WTC11 (cell line): ENCODE measurements around the gene SYTL2. TPM values are rescaled to one million over a fixed set of nuclear protein-coding genes. Genes with fewer than 3 reads are reported as not detected.

Experiments
- ATAC-seq: fragments of 200-7000 bp; cut with Tn5 transposase; 2 replicates; pipeline ENCODE4 v1.10.0; 2021; ENCODE audit warnings: mild to moderate bottlenecking, moderate library complexity
- Bru-seq: library from RNA; stranded (reverse); fragments of 400-500 nt; gene quantifications from one replicate; lab custom pipeline; 2021; lab: Mats Ljungman, UMichigan
- CTCF ChIA-PET: fragments of 300-600 bp; sonication (Branson Sonifier 250); formaldehyde crosslinking; loops from one replicate; lab custom pipeline; 2021; ENCODE audit warnings: antibody characterized with exemption; lab: Charles Lee
- POLR2A ChIA-PET: fragments of 350-600 bp; sonication (Branson Sonifier 250); formaldehyde crosslinking; loops from one replicate; lab custom pipeline; 2021; ENCODE audit warnings: antibody characterized with exemption; lab: Charles Lee
- DNase-seq: peaks from one replicate; pipeline ENCODE4 v3.0.0; 2021; ENCODE audit warnings: low spot score
- H3K27ac Mint-ChIP-seq: 2 replicates; pipeline ENCODE4 v1.8.0; 2021; ENCODE audit warnings: mixed read lengths
- H3K27me3 Mint-ChIP-seq: 2 replicates; pipeline ENCODE4 v1.8.0; 2021; ENCODE audit warnings: low read depth, mild to moderate bottlenecking, moderate library complexity, mixed read lengths
- H3K36me3 Mint-ChIP-seq: 2 replicates; pipeline ENCODE4 v1.8.0; 2021; ENCODE audit warnings: mixed read lengths
- H3K4me1 Mint-ChIP-seq: 2 replicates; pipeline ENCODE4 v1.8.0; 2022; ENCODE audit warnings: mixed read lengths
- H3K4me3 Mint-ChIP-seq: 2 replicates; pipeline ENCODE4 v1.8.0; 2021; ENCODE audit warnings: mild to moderate bottlenecking, moderate library complexity, mixed read lengths
- H3K9me3 Mint-ChIP-seq: 2 replicates; pipeline ENCODE4 v1.8.0; 2021; ENCODE audit warnings: mixed read lengths
- ETV6 ChIP-seq: sonication (generic); formaldehyde crosslinking; IDR thresholded peaks from 2 replicates; pipeline ENCODE4 v1.8.1; 2022; ENCODE audit warnings: mild to moderate bottlenecking, missing genetic modification reagents
- FOXK1 ChIP-seq: sonication (generic); formaldehyde crosslinking; IDR thresholded peaks from 2 replicates; pipeline ENCODE4 v1.8.0; 2022; ENCODE audit warnings: mild to moderate bottlenecking, moderate library complexity, missing genetic modification reagents
- FOXP1 ChIP-seq: sonication (generic); formaldehyde crosslinking; IDR thresholded peaks from 2 replicates; pipeline ENCODE4 v1.8.0; 2022; ENCODE audit warnings: missing genetic modification reagents, mild to moderate bottlenecking, moderate library complexity, borderline replicate concordance
- GABPB1 ChIP-seq: sonication (generic); formaldehyde crosslinking; IDR thresholded peaks from 2 replicates; pipeline ENCODE4 v1.8.1; 2023; ENCODE audit warnings: mild to moderate bottlenecking, missing genetic modification reagents
- JUN ChIP-seq: sonication (generic); formaldehyde crosslinking; IDR thresholded peaks from 2 replicates; pipeline ENCODE4 v1.8.0; 2023; ENCODE audit warnings: mild to moderate bottlenecking, missing genetic modification reagents
- KAT7 ChIP-seq: sonication (generic); formaldehyde crosslinking; IDR thresholded peaks from 2 replicates; pipeline ENCODE4 v1.8.1; 2023; ENCODE audit warnings: missing genetic modification reagents, mild to moderate bottlenecking, borderline replicate concordance
- MXD4 ChIP-seq: fragments of 250-450 bp; sonication (Bioruptor Pico); IDR thresholded peaks from 2 replicates; pipeline ENCODE4 v1.8.0; 2021; ENCODE audit warnings: mild to moderate bottlenecking, moderate library complexity, borderline replicate concordance
- MYBL2 ChIP-seq: sonication (generic); formaldehyde crosslinking; IDR thresholded peaks from 2 replicates; pipeline ENCODE4 v1.8.1; 2023; ENCODE audit warnings: mild to moderate bottlenecking, moderate library complexity, missing genetic modification reagents
- RORB ChIP-seq: fragments of 250-450 bp; sonication (Bioruptor Pico); IDR thresholded peaks from 2 replicates; pipeline ENCODE4 v1.9.0; 2021; ENCODE audit warnings: mild to moderate bottlenecking
- STAT6 ChIP-seq: sonication (generic); formaldehyde crosslinking; conservative IDR thresholded peaks from 2 replicates; pipeline ENCODE4 v1.8.1; 2023; ENCODE audit warnings: mild to moderate bottlenecking, low read depth, missing genetic modification reagents, moderate library complexity
- TP53 ChIP-seq: sonication (generic); formaldehyde crosslinking; IDR thresholded peaks from 2 replicates; pipeline ENCODE4 v1.8.1; 2023; ENCODE audit warnings: mild to moderate bottlenecking, missing genetic modification reagents
- USF1 ChIP-seq: sonication (generic); formaldehyde crosslinking; IDR thresholded peaks from 2 replicates; pipeline ENCODE4 v1.8.0; 2022; ENCODE audit warnings: mild to moderate bottlenecking, missing genetic modification reagents
- ZBTB21 ChIP-seq: sonication (generic); formaldehyde crosslinking; IDR thresholded peaks from 2 replicates; pipeline ENCODE4 v1.8.1; 2023; ENCODE audit warnings: mild to moderate bottlenecking, missing genetic modification reagents, borderline replicate concordance
- ZNF232 ChIP-seq: sonication (generic); formaldehyde crosslinking; IDR thresholded peaks from 2 replicates; pipeline ENCODE4 v1.8.0; 2022; ENCODE audit warnings: mild to moderate bottlenecking, missing genetic modification reagents
- ZNF396 ChIP-seq: fragments of 250-450 bp; sonication (Bioruptor Pico); IDR thresholded peaks from 2 replicates; pipeline ENCODE4 v1.8.0; 2021; ENCODE audit warnings: mild to moderate bottlenecking, moderate library complexity, borderline replicate concordance
- long read RNA-seq, 3 experiments: library from RNA in 1 of 3; library from capped mRNA in 1 of 3; library from polyadenylated mRNA in 1 of 3; unstranded in 2 of 3; stranded (forward) in 1 of 3; transcript quantifications; one replicate each; pipeline ENCODE4 v2.0.0, GENCODE V29; 2021
- total RNA-seq: library from RNA; stranded (reverse); gene quantifications from 3 replicates; pipeline ENCODE4 v1.2.3, GENCODE V29; 2021
- TF ChIP-seq, protein P1 (sequence below): sonication (generic); formaldehyde crosslinking; IDR thresholded peaks from 2 replicates; pipeline ENCODE4 v1.8.1; 2023; ENCODE audit warnings: mild to moderate bottlenecking, missing genetic modification reagents, moderate library complexity
- TF ChIP-seq, protein P2 (sequence below): sonication (generic); formaldehyde crosslinking; IDR thresholded peaks from 2 replicates; pipeline ENCODE4 v1.8.0; 2022; ENCODE audit warnings: mild to moderate bottlenecking, missing genetic modification reagents
- TF ChIP-seq, protein P3 (sequence below): sonication (generic); formaldehyde crosslinking; IDR thresholded peaks from 2 replicates; pipeline ENCODE4 v1.8.0; 2023; ENCODE audit warnings: mild to moderate bottlenecking, missing genetic modification reagents

The SYTL2 gene, protein sequence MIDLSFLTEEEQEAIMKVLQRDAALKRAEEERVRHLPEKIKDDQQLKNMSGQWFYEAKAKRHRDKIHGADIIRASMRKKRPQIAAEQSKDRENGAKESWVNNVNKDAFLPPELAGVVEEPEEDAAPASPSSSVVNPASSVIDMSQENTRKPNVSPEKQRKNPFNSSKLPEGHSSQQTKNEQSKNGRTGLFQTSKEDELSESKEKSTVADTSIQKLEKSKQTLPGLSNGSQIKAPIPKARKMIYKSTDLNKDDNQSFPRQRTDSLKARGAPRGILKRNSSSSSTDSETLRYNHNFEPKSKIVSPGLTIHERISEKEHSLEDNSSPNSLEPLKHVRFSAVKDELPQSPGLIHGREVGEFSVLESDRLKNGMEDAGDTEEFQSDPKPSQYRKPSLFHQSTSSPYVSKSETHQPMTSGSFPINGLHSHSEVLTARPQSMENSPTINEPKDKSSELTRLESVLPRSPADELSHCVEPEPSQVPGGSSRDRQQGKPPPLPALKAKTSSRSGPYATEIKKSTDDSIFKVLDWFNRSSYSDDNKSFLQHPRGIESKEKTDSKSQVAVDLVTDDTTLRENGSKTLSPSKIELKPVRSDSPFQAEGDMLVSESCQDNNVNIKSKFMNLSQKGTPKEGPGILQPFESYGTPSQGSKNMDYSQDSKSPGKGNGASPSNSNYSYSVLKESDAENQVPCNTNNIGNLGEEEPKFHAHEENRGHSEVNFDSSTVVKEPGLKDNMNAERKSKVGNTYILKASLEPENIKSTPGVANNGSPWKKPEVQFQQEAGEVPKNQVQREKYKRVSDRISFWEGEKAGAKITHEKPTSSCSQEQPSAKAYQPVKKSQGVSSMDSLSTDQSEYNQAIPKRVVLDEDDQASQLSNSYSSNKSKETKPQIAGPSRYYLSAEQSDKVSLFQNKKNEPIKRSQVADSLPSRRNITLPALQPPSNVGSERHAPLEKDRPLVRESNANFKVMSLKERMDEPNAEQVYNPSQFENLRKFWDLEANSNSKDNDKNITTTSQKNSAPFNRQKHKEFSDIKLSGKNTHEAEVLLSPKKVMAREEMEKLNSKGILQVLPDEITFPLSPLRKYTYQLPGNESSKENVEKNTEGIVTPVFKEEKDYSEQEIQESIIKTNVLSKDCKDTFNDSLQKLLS (N-terminal part only)
- total RNA-seq (4.3 to 7.1 TPM (median 6.5 TPM) in 3 replicates), Bru-seq, nascent RNA (percentile 41 among the genes with signal in this experiment)
- long read RNA-seq, experiment 1, partial matches to known transcripts = 2 of 6 reads
- long read RNA-seq, experiment 1, other reads (novel, unspliced or antisense) = 3 of 6 reads
- long read RNA-seq, experiment 2, full-length matches to known transcripts = 2 of 3 reads
- long read RNA-seq, experiment 2, partial matches to known transcripts = 0 of 3 reads
- long read RNA-seq, experiment 2, other reads (novel, unspliced or antisense) = 1 of 3 reads
- long read RNA-seq, experiment 3, partial matches to known transcripts = 0 of 1 reads
- long read RNA-seq, experiment 3, other reads (novel, unspliced or antisense) = 1 of 1 reads

GRCh38 chr11:85810871-85811611 lies at the start of gene SYTL2:
SYTL2 (minus strand) TSS chr11:85811141; CDS start chr11:85757725, 53,416 bp downstream.
- Mint-ChIP-seq H3K4me1 (peaks cover 16% of the 10 kb centered on the region), H3K27me3 (peaks cover 46% of the 10 kb centered on the region), H3K36me3 (no peaks in the 10 kb centered on the region), H3K4me3 (peak within 1 kb of the TSS; percentile 82), H3K9me3 (no peaks in the 10 kb centered on the region), H3K27ac (no peak within 1 kb of the TSS)
- DNase-seq (peak; percentile 81), ATAC-seq (peak; percentile 88)
- ChIA-PET POLR2A (interaction anchor here (0.5 to 1.5 kb wide), 3 partner anchors 56 to 646 kb away, joined by 3 to 4 read pairs (median 3); partner anchors contain the start of gene TMEM126A), CTCF (interaction anchor here (0.9 to 1.7 kb wide), 4 partner anchors 15 to 44 kb away, joined by 3 to 16 read pairs (median 3); partner anchors contain the start of gene CCDC83)
- 0 out of 2 replicates have a peak, but pooled peaks have one; percentile 74 for TF ChIP-seq KAT7 (CRISPR knock-in tag)
- TF ChIP-seq MXD4 (CRISPR knock-in tag) = no peak
- TF ChIP-seq STAT6 (CRISPR knock-in tag) = no peak
- TF ChIP-seq ETV6 (CRISPR knock-in tag) = peak; percentile 82; the same call in 1 of the 2 replicates
- 0 out of 2 replicates have a peak, but pooled peaks have one; percentile 36 for TF ChIP-seq GABPB1 (CRISPR knock-in tag)
- TF ChIP-seq ZNF232 (CRISPR knock-in tag) = peak; percentile 94; the same call in 1 of the 2 replicates
- peak; percentile 63; the same call in 1 of the 2 replicates for TF ChIP-seq FOXK1
- TF ChIP-seq, protein P1, sequence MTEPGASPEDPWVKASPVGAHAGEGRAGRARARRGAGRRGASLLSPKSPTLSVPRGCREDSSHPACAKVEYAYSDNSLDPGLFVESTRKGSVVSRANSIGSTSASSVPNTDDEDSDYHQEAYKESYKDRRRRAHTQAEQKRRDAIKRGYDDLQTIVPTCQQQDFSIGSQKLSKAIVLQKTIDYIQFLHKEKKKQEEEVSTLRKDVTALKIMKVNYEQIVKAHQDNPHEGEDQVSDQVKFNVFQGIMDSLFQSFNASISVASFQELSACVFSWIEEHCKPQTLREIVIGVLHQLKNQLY (CRISPR knock-in tag) = no peak
- TF ChIP-seq JUN = peak; percentile 54; the same call in 1 of the 2 replicates
- TF ChIP-seq RORB = no peak
- TF ChIP-seq MYBL2 (CRISPR knock-in tag) = 0 out of 2 replicates have a peak, but pooled peaks have one; percentile 65
- 0 out of 2 replicates have a peak, but pooled peaks have one; percentile 24 for TF ChIP-seq USF1
- peak; percentile 58; the same call in 1 of the 2 replicates for TF ChIP-seq ZBTB21
- TF ChIP-seq TP53 (CRISPR knock-in tag) = peak; percentile 68
- TF ChIP-seq, protein P2, sequence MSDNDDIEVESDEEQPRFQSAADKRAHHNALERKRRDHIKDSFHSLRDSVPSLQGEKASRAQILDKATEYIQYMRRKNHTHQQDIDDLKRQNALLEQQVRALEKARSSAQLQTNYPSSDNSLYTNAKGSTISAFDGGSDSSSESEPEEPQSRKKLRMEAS (CRISPR knock-in tag) = peak; percentile 88
- TF ChIP-seq, protein P3, sequence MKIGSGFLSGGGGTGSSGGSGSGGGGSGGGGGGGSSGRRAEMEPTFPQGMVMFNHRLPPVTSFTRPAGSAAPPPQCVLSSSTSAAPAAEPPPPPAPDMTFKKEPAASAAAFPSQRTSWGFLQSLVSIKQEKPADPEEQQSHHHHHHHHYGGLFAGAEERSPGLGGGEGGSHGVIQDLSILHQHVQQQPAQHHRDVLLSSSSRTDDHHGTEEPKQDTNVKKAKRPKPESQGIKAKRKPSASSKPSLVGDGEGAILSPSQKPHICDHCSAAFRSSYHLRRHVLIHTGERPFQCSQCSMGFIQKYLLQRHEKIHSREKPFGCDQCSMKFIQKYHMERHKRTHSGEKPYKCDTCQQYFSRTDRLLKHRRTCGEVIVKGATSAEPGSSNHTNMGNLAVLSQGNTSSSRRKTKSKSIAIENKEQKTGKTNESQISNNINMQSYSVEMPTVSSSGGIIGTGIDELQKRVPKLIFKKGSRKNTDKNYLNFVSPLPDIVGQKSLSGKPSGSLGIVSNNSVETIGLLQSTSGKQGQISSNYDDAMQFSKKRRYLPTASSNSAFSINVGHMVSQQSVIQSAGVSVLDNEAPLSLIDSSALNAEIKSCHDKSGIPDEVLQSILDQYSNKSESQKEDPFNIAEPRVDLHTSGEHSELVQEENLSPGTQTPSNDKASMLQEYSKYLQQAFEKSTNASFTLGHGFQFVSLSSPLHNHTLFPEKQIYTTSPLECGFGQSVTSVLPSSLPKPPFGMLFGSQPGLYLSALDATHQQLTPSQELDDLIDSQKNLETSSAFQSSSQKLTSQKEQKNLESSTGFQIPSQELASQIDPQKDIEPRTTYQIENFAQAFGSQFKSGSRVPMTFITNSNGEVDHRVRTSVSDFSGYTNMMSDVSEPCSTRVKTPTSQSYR = peak; percentile 30; the same call in 1 of the 2 replicates
- no peak for TF ChIP-seq ZNF396 (CRISPR knock-in tag)
- TF ChIP-seq FOXP1 (CRISPR knock-in tag) = peak; percentile 86
